ENCODE data around the gene ISY1. TPM values are rescaled to one million over a fixed set of nuclear protein-coding genes. Genes with fewer than 3 reads are reported as not detected.
"Not testable (repeated sequence)": the region's sequence is repeated elsewhere in the genome, so short reads cannot be mapped to it uniquely, and the experiment has no call there.

The ISY1 gene
- total RNA-seq, 1 donor from 2014 or later, result 61.9 TPM

GRCh38 chr3:129114455-129114854 lies 46.4 kb downstream of the ISY1 start:
- Mint-ChIP-seq H3K4me3 (ENCODE audit: unreplicated experiment) (no peak overlapping the region), H3K4me1 (ENCODE audit: unreplicated experiment) (peaks cover 51% of the 10 kb centered on the region), H3K27me3 (ENCODE audit: unreplicated experiment) (no peaks in the 10 kb centered on the region), H3K36me3 (ENCODE audit: low read depth, unreplicated experiment) (peaks cover 36% of the 10 kb centered on the region), H3K9me3 (ENCODE audit: unreplicated experiment) (no peaks in the 10 kb centered on the region), H3K27ac (ENCODE audit: unreplicated experiment) (peak overlapping the region; percentile 58)
- DNase-seq (ENCODE audit: low spot score), result no peak
- no peak for TF ChIP-seq CTCF (IDR thresholded peaks at IDR 0.05; ENCODE audit: unreplicated experiment)

GRCh38 chr3:129112308-129113052 lies 48.4 kb downstream of the ISY1 start:
- DNase-seq (ENCODE audit: low spot score), result no peak
- peak overlapping the region; percentile 70 for H3K27ac Mint-ChIP-seq (ENCODE audit: unreplicated experiment)
- H3K4me1 Mint-ChIP-seq (ENCODE audit: unreplicated experiment), result peaks cover 43% of the 10 kb centered on the region
- H3K4me3 Mint-ChIP-seq (ENCODE audit: unreplicated experiment), result no peak overlapping the region
- no peak for TF ChIP-seq CTCF (IDR thresholded peaks at IDR 0.05; ENCODE audit: unreplicated experiment)
- peaks cover 26% of the 10 kb centered on the region for H3K36me3 Mint-ChIP-seq (ENCODE audit: low read depth, unreplicated experiment)
- H3K9me3 Mint-ChIP-seq (ENCODE audit: unreplicated experiment), result no peaks in the 10 kb centered on the region
- peaks cover 4% of the 10 kb centered on the region for H3K27me3 Mint-ChIP-seq (ENCODE audit: unreplicated experiment)

- H3K4me3 Mint-ChIP-seq (ENCODE audit: unreplicated experiment); DNase-seq (ENCODE audit: low spot score); H3K9me3 Mint-ChIP-seq (ENCODE audit: unreplicated experiment); H3K27me3 Mint-ChIP-seq (ENCODE audit: unreplicated experiment): not testable (repeated sequence)
- Mint-ChIP-seq H3K4me1 (ENCODE audit: unreplicated experiment) (peaks cover 33% of the 10 kb centered on the region), H3K36me3 (ENCODE audit: low read depth, unreplicated experiment) (peaks cover 28% of the 10 kb centered on the region), H3K27ac (ENCODE audit: unreplicated experiment) (peak overlapping the region; percentile 42)
These were observed 49.6 kb downstream of the ISY1 start for GRCh38 chr3:129111076-129111780.

GRCh38 chr3:129107793-129108192 lies 53.1 kb downstream of the ISY1 start:
- TF ChIP-seq CTCF (IDR thresholded peaks at IDR 0.05; ENCODE audit: unreplicated experiment), result no peak
- peaks cover 32% of the 10 kb centered on the region for H3K36me3 Mint-ChIP-seq (ENCODE audit: low read depth, unreplicated experiment)
- H3K4me3 Mint-ChIP-seq (ENCODE audit: unreplicated experiment), result no peak overlapping the region
- peaks cover 4% of the 10 kb centered on the region for H3K27me3 Mint-ChIP-seq (ENCODE audit: unreplicated experiment)
- H3K4me1 Mint-ChIP-seq (ENCODE audit: unreplicated experiment), result peaks cover 23% of the 10 kb centered on the region
- no peak for DNase-seq (ENCODE audit: low spot score)
- H3K9me3 Mint-ChIP-seq (ENCODE audit: unreplicated experiment), result no peaks in the 10 kb centered on the region
- H3K27ac Mint-ChIP-seq (ENCODE audit: unreplicated experiment), result peak overlapping the region; percentile 48

- no peak for TF ChIP-seq CTCF (IDR thresholded peaks at IDR 0.05; ENCODE audit: unreplicated experiment)
These were observed 53.8 kb downstream of the ISY1 start for GRCh38 chr3:129106866-129107565.

More at GRCh38 chr3:129106866-129107565, 53.8 kb downstream of the ISY1 start:
- Mint-ChIP-seq H3K27me3 (ENCODE audit: unreplicated experiment) (peaks cover 4% of the 10 kb centered on the region), H3K4me3 (ENCODE audit: unreplicated experiment) (no peak overlapping the region), H3K27ac (ENCODE audit: unreplicated experiment) (peak overlapping the region; percentile 24), H3K36me3 (ENCODE audit: low read depth, unreplicated experiment) (peaks cover 32% of the 10 kb centered on the region), H3K4me1 (ENCODE audit: unreplicated experiment) (peaks cover 23% of the 10 kb centered on the region), H3K9me3 (ENCODE audit: unreplicated experiment) (no peaks in the 10 kb centered on the region)
- no peak for DNase-seq (ENCODE audit: low spot score)
